Measurements from ENCODE around the gene CACNA1C. TPM values are rescaled to one million over a fixed set of nuclear protein-coding genes. Genes with fewer than 3 reads are reported as not detected.
A peak's percentile ranks its signal among the peaks of the same experiment; 100 is the strongest.

CACNA1C gene
- polyA plus RNA-seq, 1 of the 3 experiments (the other 2 are of a cell fraction) = 1.5 TPM

DNA sequence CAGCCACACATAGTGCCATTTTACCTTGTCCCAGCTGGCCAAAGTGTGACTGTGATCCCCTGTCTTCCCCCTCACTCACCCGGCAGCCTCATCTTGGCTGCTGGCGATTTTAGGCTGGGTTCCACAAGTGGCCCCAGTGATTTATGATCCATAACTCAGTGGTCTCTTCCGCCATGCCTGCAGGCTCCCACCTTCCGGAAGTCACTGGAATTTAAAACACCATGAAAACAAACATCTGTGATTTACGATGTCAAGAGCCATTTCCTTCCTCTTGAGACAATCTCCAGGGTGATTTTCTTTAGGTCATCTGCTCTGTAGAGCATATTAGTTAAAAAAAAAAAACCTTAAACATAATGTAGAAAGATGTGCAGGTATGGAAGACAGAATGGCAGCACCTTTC, 282.3 kb downstream of the CACNA1C start (continued):
- TF ChIP-seq, protein P1, sequence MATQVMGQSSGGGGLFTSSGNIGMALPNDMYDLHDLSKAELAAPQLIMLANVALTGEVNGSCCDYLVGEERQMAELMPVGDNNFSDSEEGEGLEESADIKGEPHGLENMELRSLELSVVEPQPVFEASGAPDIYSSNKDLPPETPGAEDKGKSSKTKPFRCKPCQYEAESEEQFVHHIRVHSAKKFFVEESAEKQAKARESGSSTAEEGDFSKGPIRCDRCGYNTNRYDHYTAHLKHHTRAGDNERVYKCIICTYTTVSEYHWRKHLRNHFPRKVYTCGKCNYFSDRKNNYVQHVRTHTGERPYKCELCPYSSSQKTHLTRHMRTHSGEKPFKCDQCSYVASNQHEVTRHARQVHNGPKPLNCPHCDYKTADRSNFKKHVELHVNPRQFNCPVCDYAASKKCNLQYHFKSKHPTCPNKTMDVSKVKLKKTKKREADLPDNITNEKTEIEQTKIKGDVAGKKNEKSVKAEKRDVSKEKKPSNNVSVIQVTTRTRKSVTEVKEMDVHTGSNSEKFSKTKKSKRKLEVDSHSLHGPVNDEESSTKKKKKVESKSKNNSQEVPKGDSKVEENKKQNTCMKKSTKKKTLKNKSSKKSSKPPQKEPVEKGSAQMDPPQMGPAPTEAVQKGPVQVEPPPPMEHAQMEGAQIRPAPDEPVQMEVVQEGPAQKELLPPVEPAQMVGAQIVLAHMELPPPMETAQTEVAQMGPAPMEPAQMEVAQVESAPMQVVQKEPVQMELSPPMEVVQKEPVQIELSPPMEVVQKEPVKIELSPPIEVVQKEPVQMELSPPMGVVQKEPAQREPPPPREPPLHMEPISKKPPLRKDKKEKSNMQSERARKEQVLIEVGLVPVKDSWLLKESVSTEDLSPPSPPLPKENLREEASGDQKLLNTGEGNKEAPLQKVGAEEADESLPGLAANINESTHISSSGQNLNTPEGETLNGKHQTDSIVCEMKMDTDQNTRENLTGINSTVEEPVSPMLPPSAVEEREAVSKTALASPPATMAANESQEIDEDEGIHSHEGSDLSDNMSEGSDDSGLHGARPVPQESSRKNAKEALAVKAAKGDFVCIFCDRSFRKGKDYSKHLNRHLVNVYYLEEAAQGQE (IDR thresholded peaks at IDR 0.05; ENCODE audit: low read depth, low read length) = no peak
- TF ChIP-seq SMC3 (IDR thresholded peaks at IDR 0.05; ENCODE audit: low read depth, low read length) = no peak
- TF ChIP-seq ELF1 (IDR thresholded peaks at IDR 0.05) = no peak
- no peak for TF ChIP-seq FOXM1 (IDR thresholded peaks at IDR 0.05; ENCODE audit: low read depth)

DNA sequence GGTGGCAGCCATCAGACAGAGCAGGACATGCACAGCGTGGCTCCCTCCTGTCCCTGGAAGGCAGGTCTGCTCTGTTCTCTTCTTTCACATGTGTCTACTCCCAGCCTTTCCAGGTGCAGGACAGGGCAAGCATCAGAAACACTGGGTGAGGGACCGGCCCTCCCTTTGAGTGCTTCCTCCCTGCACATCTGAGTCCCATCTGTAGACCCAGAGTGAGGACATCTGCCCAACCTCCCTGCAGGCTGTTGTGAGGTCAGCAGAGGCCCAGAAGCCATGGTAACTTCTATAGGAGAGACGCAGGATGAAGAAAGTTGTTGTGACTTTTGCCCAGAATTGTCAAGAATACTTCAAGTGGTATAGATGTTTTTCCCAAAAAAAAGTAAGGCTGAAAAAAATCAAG, 282.7 kb downstream of the CACNA1C start:
- 84% methylated on average over 3 of the region's 3 CpGs for WGBS (ENCODE audit: low lambda C conversion rate)
- 0 out of 2 replicates have a peak overlapping the region, but pooled peaks have one; percentile 74 for H3K4me2 ChIP-seq
- no peaks in the 10 kb centered on the region for H3K27me3 ChIP-seq (ENCODE audit: insufficient read depth)
- CTCF ChIA-PET = interaction anchor here (1.1 kb wide), 1 partner anchor 248 kb away, joined by 3 read pairs; no protein-coding TSS in a partner anchor
- H3K9ac ChIP-seq = no peak overlapping the region
- TF ChIP-seq TCF12 (IDR thresholded peaks at IDR 0.05) (peak; percentile 64), RXRA (IDR thresholded peaks at IDR 0.05; ENCODE audit: borderline replicate concordance, low read depth) (no peak)
- H4K20me1 ChIP-seq (ENCODE audit: insufficient read depth) = no peaks in the 10 kb centered on the region
- POLR2A ChIA-PET = no interaction called here
- H3K9me3 ChIP-seq = no peaks in the 10 kb centered on the region
- no peak for DNase-seq
- H3K79me2 ChIP-seq (ENCODE audit: insufficient read depth) = no peaks in the 10 kb centered on the region
- peak overlapping the region; percentile 83 to 98 for H3K27ac ChIP-seq (ENCODE audit: low read depth in 2 of 2, low read length in 1 of 2)
- H3K36me3 ChIP-seq (replicated peaks in 1 of 2; ENCODE audit: control insufficient read depth in 1 of 2, insufficient read depth in 2 of 2, low read length in 1 of 2) = no peaks in the 10 kb centered on the region
- H3F3A ChIP-seq (replicated peaks; ENCODE audit: insufficient read depth) = peaks cover 40% of the 10 kb centered on the region
- H3K9me2 ChIP-seq = no peaks in the 10 kb centered on the region
- H2AFZ ChIP-seq (ENCODE audit: low read depth) = no peak overlapping the region; the same call in 1 of the 2 replicates
- no peak overlapping the region for H3K4me3 ChIP-seq (ENCODE audit: low read depth in 2 of 2, low read length in 1 of 2)
- peaks cover 19 to 38% of the 10 kb centered on the region in 2 experiments for H3K4me1 ChIP-seq (ENCODE audit: control insufficient read depth in 1 of 2, insufficient read depth in 2 of 2, low read depth in 1 of 2, low read length in 1 of 2)

DNA sequence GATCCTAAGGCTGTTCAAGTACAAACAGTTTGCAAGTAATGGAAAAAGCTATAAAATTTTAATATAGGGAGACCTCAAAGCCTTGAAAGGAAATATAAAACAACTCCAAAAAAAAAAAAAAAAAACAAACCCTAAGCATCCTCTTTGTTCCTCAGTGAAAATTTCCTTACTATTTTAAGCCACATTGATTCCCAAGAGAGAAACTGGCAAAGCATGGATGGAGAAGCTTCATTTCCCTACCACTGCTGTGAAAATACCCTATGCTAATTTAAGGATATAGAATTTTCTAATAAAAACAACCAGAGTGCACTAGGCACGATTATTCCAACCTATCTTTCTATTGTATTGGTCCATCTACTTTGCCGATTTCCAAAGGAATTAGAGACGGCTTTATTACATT, 283.1 kb downstream of the CACNA1C start:
- no peak for DNase-seq
- ChIA-PET POLR2A (no interaction called here), CTCF (no interaction called here)
- 35% methylated on average over 3 of the region's 3 CpGs for WGBS (ENCODE audit: low lambda C conversion rate)
- H3K36me3 ChIP-seq (replicated peaks in 1 of 2; ENCODE audit: control insufficient read depth in 1 of 2, insufficient read depth in 2 of 2, low read length in 1 of 2) = no peaks in the 10 kb centered on the region
- peak overlapping the region; percentile 83 to 98; a peak in 3 of 4 replicates for H3K27ac ChIP-seq (ENCODE audit: low read depth in 2 of 2, low read length in 1 of 2)
- H3F3A ChIP-seq (replicated peaks; ENCODE audit: insufficient read depth) = peaks cover 40% of the 10 kb centered on the region
- no peak overlapping the region; a peak in 1 of 4 replicates for H3K4me3 ChIP-seq (ENCODE audit: low read depth in 2 of 2, low read length in 1 of 2)
- no peaks in the 10 kb centered on the region for H3K9me3 ChIP-seq
- no peak overlapping the region for H2AFZ ChIP-seq (ENCODE audit: low read depth)
- H3K4me2 ChIP-seq = peak overlapping the region; percentile 74; the same call in 1 of the 2 replicates
- H3K9me2 ChIP-seq = no peaks in the 10 kb centered on the region
- no peaks in the 10 kb centered on the region for H4K20me1 ChIP-seq (ENCODE audit: insufficient read depth)
- H3K79me2 ChIP-seq (ENCODE audit: insufficient read depth) = 0 out of 2 replicates have a peak, but pooled peaks cover 1% of the 10 kb centered on the region
- H3K27me3 ChIP-seq (ENCODE audit: insufficient read depth) = no peaks in the 10 kb centered on the region
- no peak overlapping the region; the same call in 1 of the 2 replicates for H3K9ac ChIP-seq
- H3K4me1 ChIP-seq (ENCODE audit: control insufficient read depth in 1 of 2, insufficient read depth in 2 of 2, low read depth in 1 of 2, low read length in 1 of 2) = peaks cover 19 to 38% of the 10 kb centered on the region in 2 experiments
- TF ChIP-seq CHD2 (IDR thresholded peaks at IDR 0.05; ENCODE audit: low read length, partially characterized antibody) (no peak), TEAD4 (IDR thresholded peaks at IDR 0.05; ENCODE audit: borderline replicate concordance, insufficient read depth) (no peak), YY1 (IDR thresholded peaks at IDR 0.05; ENCODE audit: low read depth) (no peak), FOSL2 (IDR thresholded peaks at IDR 0.05; ENCODE audit: borderline replicate concordance, low read depth) (no peak), SIN3A (IDR thresholded peaks at IDR 0.05; ENCODE audit: borderline replicate concordance, low read depth, low read length) (no peak), EZH2phosphoT487 (IDR thresholded peaks at IDR 0.05; ENCODE audit: borderline replicate concordance, low read depth) (no peak)
- TF ChIP-seq, protein P2, sequence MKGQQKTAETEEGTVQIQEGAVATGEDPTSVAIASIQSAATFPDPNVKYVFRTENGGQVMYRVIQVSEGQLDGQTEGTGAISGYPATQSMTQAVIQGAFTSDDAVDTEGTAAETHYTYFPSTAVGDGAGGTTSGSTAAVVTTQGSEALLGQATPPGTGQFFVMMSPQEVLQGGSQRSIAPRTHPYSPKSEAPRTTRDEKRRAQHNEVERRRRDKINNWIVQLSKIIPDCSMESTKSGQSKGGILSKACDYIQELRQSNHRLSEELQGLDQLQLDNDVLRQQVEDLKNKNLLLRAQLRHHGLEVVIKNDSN (IDR thresholded peaks at IDR 0.05; ENCODE audit: borderline replicate concordance, low read depth) = no peak
- TF ChIP-seq, protein P1 (IDR thresholded peaks at IDR 0.05; ENCODE audit: low read depth, low read length) = no peak
- TF ChIP-seq, protein P3, sequence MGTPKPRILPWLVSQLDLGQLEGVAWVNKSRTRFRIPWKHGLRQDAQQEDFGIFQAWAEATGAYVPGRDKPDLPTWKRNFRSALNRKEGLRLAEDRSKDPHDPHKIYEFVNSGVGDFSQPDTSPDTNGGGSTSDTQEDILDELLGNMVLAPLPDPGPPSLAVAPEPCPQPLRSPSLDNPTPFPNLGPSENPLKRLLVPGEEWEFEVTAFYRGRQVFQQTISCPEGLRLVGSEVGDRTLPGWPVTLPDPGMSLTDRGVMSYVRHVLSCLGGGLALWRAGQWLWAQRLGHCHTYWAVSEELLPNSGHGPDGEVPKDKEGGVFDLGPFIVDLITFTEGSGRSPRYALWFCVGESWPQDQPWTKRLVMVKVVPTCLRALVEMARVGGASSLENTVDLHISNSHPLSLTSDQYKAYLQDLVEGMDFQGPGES (IDR thresholded peaks at IDR 0.05; ENCODE audit: low read depth, low read length) = no peak
- TF ChIP-seq, protein P4, sequence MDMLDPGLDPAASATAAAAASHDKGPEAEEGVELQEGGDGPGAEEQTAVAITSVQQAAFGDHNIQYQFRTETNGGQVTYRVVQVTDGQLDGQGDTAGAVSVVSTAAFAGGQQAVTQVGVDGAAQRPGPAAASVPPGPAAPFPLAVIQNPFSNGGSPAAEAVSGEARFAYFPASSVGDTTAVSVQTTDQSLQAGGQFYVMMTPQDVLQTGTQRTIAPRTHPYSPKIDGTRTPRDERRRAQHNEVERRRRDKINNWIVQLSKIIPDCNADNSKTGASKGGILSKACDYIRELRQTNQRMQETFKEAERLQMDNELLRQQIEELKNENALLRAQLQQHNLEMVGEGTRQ (IDR thresholded peaks at IDR 0.05; ENCODE audit: borderline replicate concordance, low read depth, low read length) = no peak
